Activated naive CD4-positive, alpha-beta T cell treated with anti-CD3 and anti-CD28 coated beads, Interleukin-2, amount 50 U/mL, for 24 hours (primary cell): ENCODE results near the gene P2RX3.
"Not testable (repeated sequence)": the region's sequence is repeated elsewhere in the genome, so short reads cannot be mapped to it uniquely, and the experiment has no call there.

Experiments
- H3K27ac Mint-ChIP-seq: one replicate; pipeline ENCODE4 v1.8.0; 2021; ENCODE audit warnings: mild to moderate bottlenecking, mixed read lengths
- H3K27me3 Mint-ChIP-seq: one replicate; pipeline ENCODE4 v1.8.0; 2021; ENCODE audit warnings: mixed read lengths
- H3K36me3 Mint-ChIP-seq: one replicate; pipeline ENCODE4 v1.8.0; 2021; ENCODE audit warnings: mixed read lengths
- H3K4me1 Mint-ChIP-seq: one replicate; pipeline ENCODE4 v1.8.0; 2021; ENCODE audit warnings: mixed read lengths
- H3K4me3 Mint-ChIP-seq: one replicate; pipeline ENCODE4 v1.8.0; 2021; ENCODE audit warnings: mild to moderate bottlenecking, mixed read lengths
- H3K9me3 Mint-ChIP-seq: one replicate; pipeline ENCODE4 v1.8.0; 2021; ENCODE audit warnings: mixed read lengths

The P2RX3 gene

GRCh38 chr11:57338142-57338541 lies at the start of gene P2RX3:
Gene P2RX3, plus strand, starts transcription at chr11:57338352. Its CDS starts 199 bp downstream, at chr11:57338551.
- H3K27me3 Mint-ChIP-seq: no peaks in the 10 kb centered on the region
- peaks cover 13% of the 10 kb centered on the region for H3K36me3 Mint-ChIP-seq
- H3K27ac Mint-ChIP-seq: peak within 1 kb of the TSS; percentile 3
- H3K9me3 Mint-ChIP-seq: no peaks in the 10 kb centered on the region
- peaks cover 31% of the 10 kb centered on the region for H3K4me1 Mint-ChIP-seq
- H3K4me3 Mint-ChIP-seq: no peak within 1 kb of the TSS

- Mint-ChIP-seq H3K27ac (no peak overlapping the region), H3K4me1 (no peaks in the 10 kb centered on the region), H3K27me3 (peaks cover 4% of the 10 kb centered on the region), H3K4me3 (no peak overlapping the region), H3K9me3 (no peaks in the 10 kb centered on the region), H3K36me3 (no peaks in the 10 kb centered on the region)
Measured at GRCh38 chr11:57288771-57289579, 49.2 kb upstream of the P2RX3 start.

GRCh38 chr11:57290288-57290687 lies 47.9 kb upstream of the P2RX3 start:
- Mint-ChIP-seq H3K27ac (no peak overlapping the region), H3K4me1 (no peaks in the 10 kb centered on the region), H3K27me3 (peaks cover 4% of the 10 kb centered on the region), H3K36me3 (no peaks in the 10 kb centered on the region), H3K4me3 (no peak overlapping the region), H3K9me3 (no peaks in the 10 kb centered on the region)

DNA sequence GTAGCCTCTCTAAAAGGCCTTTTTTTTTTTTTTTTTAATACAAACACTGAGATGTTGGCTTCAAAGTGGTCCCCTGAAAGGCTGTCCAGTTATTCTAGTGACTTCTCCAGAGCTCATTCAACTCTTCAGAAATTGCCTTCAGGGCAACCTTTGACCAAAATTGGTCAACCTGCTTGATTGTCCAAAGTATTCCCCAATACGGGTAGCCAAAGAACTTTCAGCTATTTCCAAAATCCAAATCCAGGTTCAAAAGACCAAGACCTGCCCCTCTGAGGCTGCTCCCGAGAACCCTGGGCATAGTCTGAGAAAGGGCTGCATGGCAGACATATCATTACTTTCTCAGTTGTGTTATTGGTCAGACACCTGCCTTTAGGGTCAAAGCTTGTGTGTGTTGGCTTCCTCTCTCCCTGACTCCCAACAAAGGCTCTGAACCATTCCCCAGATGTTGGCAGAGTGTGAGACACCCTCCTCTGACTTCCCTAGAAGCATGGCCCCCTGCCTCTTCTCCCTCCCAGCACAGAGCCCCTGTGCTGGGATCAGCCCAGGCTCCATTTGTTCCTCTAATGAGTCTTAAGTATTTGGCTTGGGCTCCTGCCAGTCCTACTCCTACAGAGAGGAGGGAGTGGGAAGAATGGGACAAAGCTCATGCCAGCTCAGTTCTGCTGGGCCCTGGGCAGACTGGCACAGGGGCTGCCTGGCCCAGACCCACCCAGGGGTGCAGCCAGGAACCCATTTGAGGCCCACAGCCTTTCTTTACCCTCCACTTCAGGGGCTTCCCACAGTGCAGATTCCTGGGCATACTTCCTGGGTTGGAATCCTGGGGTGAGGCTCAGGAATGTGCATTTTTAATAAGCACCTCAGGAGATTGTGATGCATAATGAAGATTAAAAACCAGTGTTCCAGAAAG lies 43.7 kb upstream of the P2RX3 start:
- Mint-ChIP-seq H3K27ac (no peak overlapping the region), H3K27me3 (no peaks in the 10 kb centered on the region), H3K4me1 (no peaks in the 10 kb centered on the region), H3K9me3 (no peaks in the 10 kb centered on the region), H3K36me3 (peaks cover 14% of the 10 kb centered on the region), H3K4me3 (no peak overlapping the region)

GRCh38 chr11:57296205-57296604 lies 41.9 kb upstream of the P2RX3 start:
- H3K27me3 Mint-ChIP-seq: not testable (repeated sequence)

GRCh38 chr11:57297221-57297620 lies 40.9 kb upstream of the P2RX3 start:
- Mint-ChIP-seq H3K27me3 (no peaks in the 10 kb centered on the region), H3K36me3 (peaks cover 35% of the 10 kb centered on the region), H3K27ac (no peak overlapping the region), H3K4me1 (no peaks in the 10 kb centered on the region), H3K4me3 (no peak overlapping the region), H3K9me3 (no peaks in the 10 kb centered on the region)

More at GRCh38 chr11:57296205-57296604, 41.9 kb upstream of the P2RX3 start:
- not testable (repeated sequence) for H3K4me3 Mint-ChIP-seq, H3K4me1 Mint-ChIP-seq, H3K27ac Mint-ChIP-seq, H3K9me3 Mint-ChIP-seq
- H3K36me3 Mint-ChIP-seq: peaks cover 27% of the 10 kb centered on the region

GRCh38 chr11:57299150-57299737 lies 38.9 kb upstream of the P2RX3 start:
- H3K27me3 Mint-ChIP-seq: no peaks in the 10 kb centered on the region
- no peaks in the 10 kb centered on the region for H3K4me1 Mint-ChIP-seq
- no peak overlapping the region for H3K27ac Mint-ChIP-seq
- H3K36me3 Mint-ChIP-seq: peaks cover 39% of the 10 kb centered on the region
- H3K4me3 Mint-ChIP-seq: no peak overlapping the region
- no peaks in the 10 kb centered on the region for H3K9me3 Mint-ChIP-seq

DNA sequence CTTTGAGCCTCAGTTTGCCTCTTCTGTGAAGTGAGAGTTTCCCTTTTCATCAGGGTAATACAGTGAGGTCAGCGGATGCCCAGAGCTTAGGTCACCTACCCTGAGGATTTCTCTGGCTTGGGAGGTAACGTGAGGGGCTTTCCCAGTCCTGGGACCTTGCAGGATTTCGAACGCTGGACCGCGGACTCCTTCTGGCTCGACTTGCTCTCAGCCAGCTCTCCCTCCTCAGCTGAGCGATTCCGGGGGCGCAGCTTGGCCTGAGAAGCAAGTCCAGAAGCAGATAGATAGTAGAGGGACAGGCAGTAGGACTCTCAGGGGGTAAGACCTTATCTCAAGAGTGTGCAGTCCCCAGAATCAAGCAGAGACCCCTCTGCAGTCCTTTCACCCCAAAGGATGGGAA lies 37.4 kb upstream of the P2RX3 start:
- H3K4me1 Mint-ChIP-seq: no peaks in the 10 kb centered on the region
- H3K4me3 Mint-ChIP-seq: no peak overlapping the region
- no peaks in the 10 kb centered on the region for H3K27me3 Mint-ChIP-seq
- H3K27ac Mint-ChIP-seq: no peak overlapping the region
- H3K36me3 Mint-ChIP-seq: peaks cover 39% of the 10 kb centered on the region
- no peaks in the 10 kb centered on the region for H3K9me3 Mint-ChIP-seq

- H3K27ac Mint-ChIP-seq: no peak overlapping the region
- H3K36me3 Mint-ChIP-seq: peaks cover 33% of the 10 kb centered on the region
- no peaks in the 10 kb centered on the region for H3K27me3 Mint-ChIP-seq
- H3K9me3 Mint-ChIP-seq: no peaks in the 10 kb centered on the region
- no peaks in the 10 kb centered on the region for H3K4me1 Mint-ChIP-seq
- no peak overlapping the region for H3K4me3 Mint-ChIP-seq
Measured at GRCh38 chr11:57301711-57302423, 36.3 kb upstream of the P2RX3 start.

DNA sequence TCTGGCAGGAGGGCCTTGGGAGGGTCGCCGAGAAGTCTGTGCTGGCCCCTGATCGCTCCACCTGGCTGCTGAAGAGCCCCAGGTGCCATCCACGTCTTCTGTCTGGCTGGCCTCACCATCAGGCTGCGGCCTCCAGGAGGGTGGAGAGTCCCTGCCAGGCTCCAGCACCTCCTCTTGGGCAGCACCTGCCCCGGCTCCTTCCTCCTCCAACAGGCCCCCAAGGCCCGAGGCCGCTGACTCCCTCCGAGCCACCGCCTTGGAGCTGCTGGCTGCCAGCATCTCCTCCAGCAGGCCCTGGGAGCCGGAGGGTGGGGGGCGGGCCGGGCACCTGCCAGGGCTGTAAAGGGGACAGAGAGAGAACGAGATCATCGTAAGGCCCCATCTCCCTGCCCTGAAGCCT lies 35.7 kb upstream of the P2RX3 start:
- peaks cover 32% of the 10 kb centered on the region for H3K36me3 Mint-ChIP-seq
- no peak overlapping the region for H3K4me3 Mint-ChIP-seq
- no peaks in the 10 kb centered on the region for H3K9me3 Mint-ChIP-seq
- no peaks in the 10 kb centered on the region for H3K27me3 Mint-ChIP-seq
- no peaks in the 10 kb centered on the region for H3K4me1 Mint-ChIP-seq
- H3K27ac Mint-ChIP-seq: no peak overlapping the region

DNA sequence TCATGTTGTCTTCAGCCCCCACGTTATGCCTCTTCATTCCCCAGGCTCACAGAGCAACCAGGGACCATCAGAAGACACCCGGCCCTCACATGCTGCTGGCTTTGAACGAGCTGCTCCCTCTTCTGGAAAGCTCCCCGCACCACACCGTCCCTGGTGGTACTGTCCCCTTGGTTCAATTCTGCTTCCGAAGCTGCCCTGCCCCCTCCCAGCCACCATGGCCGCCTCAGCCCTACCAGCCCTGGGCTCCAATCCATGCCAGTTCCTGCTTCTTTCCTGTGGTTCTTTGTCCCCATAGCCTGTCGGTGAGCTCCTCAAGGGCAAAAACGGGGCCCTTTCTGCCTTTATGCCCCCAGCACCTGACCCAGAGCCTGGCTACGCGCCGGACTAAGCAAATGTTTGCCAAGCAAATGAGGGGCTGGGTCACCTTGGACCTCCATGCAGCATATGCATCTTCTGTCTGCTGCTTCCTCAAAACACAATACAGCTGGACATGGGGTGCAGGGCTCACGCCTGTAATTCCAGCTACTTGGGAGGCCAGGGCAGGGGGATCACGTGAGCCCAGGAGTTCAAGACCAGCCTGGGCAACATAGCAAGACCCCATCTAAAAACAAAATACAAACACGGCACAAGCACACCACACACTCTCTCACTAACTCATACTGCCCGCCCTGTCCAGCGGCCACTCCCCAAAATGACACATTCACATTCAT lies 34.7 kb upstream of the P2RX3 start:
- H3K27ac Mint-ChIP-seq: peak overlapping the region; percentile 30
- H3K9me3 Mint-ChIP-seq: no peaks in the 10 kb centered on the region
- no peaks in the 10 kb centered on the region for H3K4me1 Mint-ChIP-seq
- H3K4me3 Mint-ChIP-seq: no peak overlapping the region
- H3K27me3 Mint-ChIP-seq: no peaks in the 10 kb centered on the region
- peaks cover 30% of the 10 kb centered on the region for H3K36me3 Mint-ChIP-seq

- Mint-ChIP-seq H3K4me1 (no peaks in the 10 kb centered on the region), H3K27ac (no peak overlapping the region), H3K9me3 (no peaks in the 10 kb centered on the region), H3K27me3 (no peaks in the 10 kb centered on the region), H3K4me3 (no peak overlapping the region), H3K36me3 (peaks cover 28% of the 10 kb centered on the region)
Measured at GRCh38 chr11:57303990-57304579, 34.1 kb upstream of the P2RX3 start.

DNA sequence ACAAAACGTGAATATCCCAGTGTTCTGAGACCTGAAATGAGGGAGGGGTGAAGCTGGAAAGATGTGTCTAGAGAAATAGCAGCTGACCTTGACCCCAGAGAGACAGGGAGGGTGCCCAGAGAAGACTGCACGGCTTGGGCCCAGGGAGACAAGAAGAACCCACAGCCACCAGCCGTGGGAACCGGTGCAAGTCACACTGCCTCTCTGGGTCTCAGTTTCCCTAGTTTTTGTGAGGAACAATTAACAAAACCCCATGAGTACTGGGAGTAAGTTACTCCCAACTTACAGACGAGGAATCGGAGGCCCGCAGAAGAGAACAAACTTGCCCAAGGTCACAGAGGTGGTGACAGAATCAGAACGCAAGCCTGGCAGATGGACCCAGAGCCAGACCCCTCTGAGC lies 32.6 kb upstream of the P2RX3 start:
- Mint-ChIP-seq H3K36me3 (peaks cover 25% of the 10 kb centered on the region), H3K27ac (no peak overlapping the region), H3K4me3 (no peak overlapping the region), H3K27me3 (no peaks in the 10 kb centered on the region), H3K9me3 (no peaks in the 10 kb centered on the region), H3K4me1 (no peaks in the 10 kb centered on the region)

GRCh38 chr11:57306161-57306876 lies 31.8 kb upstream of the P2RX3 start:
- Mint-ChIP-seq H3K4me1 (no peaks in the 10 kb centered on the region), H3K36me3 (peaks cover 17% of the 10 kb centered on the region), H3K27ac (no peak overlapping the region), H3K27me3 (no peaks in the 10 kb centered on the region), H3K9me3 (no peaks in the 10 kb centered on the region), H3K4me3 (no peak overlapping the region)
